Measurements from ENCODE around the gene PDE10A.

The PDE10A gene

GRCh38 chr6:165448210-165448609 lies 214.8 kb downstream of the PDE10A start:
- TF ChIP-seq CTCF (IDR thresholded peaks at IDR 0.05; ENCODE audit: low read depth, low read length) = no peak
- no peak for TF ChIP-seq MYC (IDR thresholded peaks at IDR 0.05; ENCODE audit: low read depth, low read length)
- no peak for TF ChIP-seq POLR2A (IDR thresholded peaks at IDR 0.05; ENCODE audit: extremely low read depth, insufficient read length)
- no peak for TF ChIP-seq MAX (IDR thresholded peaks at IDR 0.05; ENCODE audit: low read depth, low read length)
- no peak overlapping the region for H3K4me3 ChIP-seq (ENCODE audit: low read depth, low read length)
- DNase-seq (ENCODE audit: low read depth) = no peak

GRCh38 chr6:165447141-165447540 lies 215.9 kb downstream of the PDE10A start:
- DNase-seq (ENCODE audit: low read depth) = no peak
- no peak overlapping the region for H3K4me3 ChIP-seq (ENCODE audit: low read depth, low read length)
- TF ChIP-seq MAX (IDR thresholded peaks at IDR 0.05; ENCODE audit: low read depth, low read length) (no peak), MYC (IDR thresholded peaks at IDR 0.05; ENCODE audit: low read depth, low read length) (no peak), CTCF (IDR thresholded peaks at IDR 0.05; ENCODE audit: low read depth, low read length) (no peak), POLR2A (IDR thresholded peaks at IDR 0.05; ENCODE audit: extremely low read depth, insufficient read length) (no peak)

- TF ChIP-seq MAX (IDR thresholded peaks at IDR 0.05; ENCODE audit: low read depth, low read length) = no peak
- TF ChIP-seq MYC (IDR thresholded peaks at IDR 0.05; ENCODE audit: low read depth, low read length) = no peak
- TF ChIP-seq POLR2A (IDR thresholded peaks at IDR 0.05; ENCODE audit: extremely low read depth, insufficient read length) = no peak
- no peak for TF ChIP-seq CTCF (IDR thresholded peaks at IDR 0.05; ENCODE audit: low read depth, low read length)
- DNase-seq (ENCODE audit: low read depth) = no peak
- no peak overlapping the region for H3K4me3 ChIP-seq (ENCODE audit: low read depth, low read length)
These were observed 216.7 kb downstream of the PDE10A start for GRCh38 chr6:165446331-165446730.

- DNase-seq (ENCODE audit: low read depth) = no peak
- TF ChIP-seq CTCF (IDR thresholded peaks at IDR 0.05; ENCODE audit: low read depth, low read length) (no peak), MAX (IDR thresholded peaks at IDR 0.05; ENCODE audit: low read depth, low read length) (no peak), POLR2A (IDR thresholded peaks at IDR 0.05; ENCODE audit: extremely low read depth, insufficient read length) (no peak), MYC (IDR thresholded peaks at IDR 0.05; ENCODE audit: low read depth, low read length) (no peak)
- no peak overlapping the region for H3K4me3 ChIP-seq (ENCODE audit: low read depth, low read length)
These were observed 219.6 kb downstream of the PDE10A start for GRCh38 chr6:165443462-165443861.

- TF ChIP-seq CTCF (IDR thresholded peaks at IDR 0.05; ENCODE audit: low read depth, low read length) (no peak), POLR2A (IDR thresholded peaks at IDR 0.05; ENCODE audit: extremely low read depth, insufficient read length) (no peak), MYC (IDR thresholded peaks at IDR 0.05; ENCODE audit: low read depth, low read length) (no peak), MAX (IDR thresholded peaks at IDR 0.05; ENCODE audit: low read depth, low read length) (no peak)
- DNase-seq (ENCODE audit: low read depth) = no peak
- no peak overlapping the region for H3K4me3 ChIP-seq (ENCODE audit: low read depth, low read length)
These were observed 221.9 kb downstream of the PDE10A start for GRCh38 chr6:165441181-165441580.

All from NB4 (cell line).